ENCODE measurements around the gene ENDOG. TPM values are rescaled to one million over a fixed set of nuclear protein-coding genes. Genes with fewer than 3 reads are reported as not detected.

ENDOG gene
- total and polyA plus RNA-seq, 11 donors = 34.8 to 105 (median 57.6) TPM

- ATAC-seq (no peak), DNase-seq (no peak)
- Histone ChIP-seq H3K4me1 (peaks cover 0 to 20% (median 15%) of the 10 kb centered on the region in 12 donors), H3K27me3 (no peaks in the 10 kb centered on the region), H3K27ac (no peak overlapping the region), H3K9me3 (no peaks in the 10 kb centered on the region), H3K4me3 (no peak overlapping the region), H3K36me3 (peaks cover 0 to 60% (median 53%) of the 10 kb centered on the region in 9 donors)
- WGBS, 4 donors = 88 to 95% (median 89%) methylated on average over 14 to 16 of the region's 16 CpGs
- no peak for TF ChIP-seq POLR2A (IDR thresholded peaks at IDR 0.05)
- intact Hi-C loops (cut with DNase I) = no loop called here
These were observed 3.5 kb downstream of the ENDOG start for GRCh38 chr9:128821584-128822406.

- H3K4me1 ChIP-seq = peaks cover 0 to 20% (median 15%) of the 10 kb centered on the region in 12 donors
- DNase-seq = no peak
- intact Hi-C loops (cut with DNase I) = no loop called here
- no peak overlapping the region for H3K27ac ChIP-seq
- TF ChIP-seq CTCF (IDR thresholded peaks at IDR 0.05) (no peak), POLR2A (IDR thresholded peaks at IDR 0.05) (no peak)
- WGBS, 4 donors = 92 to 95% (median 94%) methylated on average over 19 to 22 of the region's 22 CpGs
- no peak for ATAC-seq
- H3K4me3 ChIP-seq = no peak overlapping the region
- H3K27me3 ChIP-seq = no peaks in the 10 kb centered on the region
- H3K36me3 ChIP-seq = peaks cover 0 to 67% (median 58%) of the 10 kb centered on the region in 9 donors
- H3K9me3 ChIP-seq = no peaks in the 10 kb centered on the region
These were observed 4.2 kb downstream of the ENDOG start for GRCh38 chr9:128822407-128823042.

GRCh38 chr9:128823362-128823902 lies 5.1 kb downstream of the ENDOG start:
- H3K27me3 ChIP-seq = no peaks in the 10 kb centered on the region
- WGBS, 4 donors = 85 to 89% (median 88%) methylated on average over 4 to 19 of the region's 19 CpGs
- H3K36me3 ChIP-seq = peaks cover 0 to 70% (median 62%) of the 10 kb centered on the region in 9 donors
- H3K9me3 ChIP-seq = no peaks in the 10 kb centered on the region
- ATAC-seq (no peak), DNase-seq (no peak)
- no peak overlapping the region for H3K4me3 ChIP-seq
- no peak for TF ChIP-seq POLR2A (IDR thresholded peaks at IDR 0.05)
- TF ChIP-seq CTCF (IDR thresholded peaks at IDR 0.05) = no peak
- peaks cover 0 to 22% (median 16%) of the 10 kb centered on the region in 12 donors for H3K4me1 ChIP-seq
- intact Hi-C loops (cut with DNase I) = no loop called here
- no peak overlapping the region for H3K27ac ChIP-seq

GRCh38 chr9:128823903-128824406 lies 5.7 kb downstream of the ENDOG start:
- intact Hi-C loops (cut with DNase I) = no loop called here
- Histone ChIP-seq H3K27ac (no peak overlapping the region), H3K4me3 (no peak overlapping the region), H3K36me3 (peaks cover 0 to 70% (median 62%) of the 10 kb centered on the region in 9 donors), H3K9me3 (no peaks in the 10 kb centered on the region), H3K4me1 (peaks cover 0 to 25% (median 20%) of the 10 kb centered on the region in 12 donors), H3K27me3 (no peaks in the 10 kb centered on the region)
- ATAC-seq = no peak
- 86 to 91% (median 90%) methylated on average over 5 to 12 of the region's 12 CpGs for WGBS, 4 donors
- no peak for TF ChIP-seq CTCF (IDR thresholded peaks at IDR 0.05)
- TF ChIP-seq POLR2A (IDR thresholded peaks at IDR 0.05) = no peak
- DNase-seq = no peak

Measured in heart left ventricle (tissue), 16 donors.